NCI-H1436 treated with DMSO at 0.1 percent for 48 hours (cell line): Measurements from ENCODE around the gene TMEM198.
A peak's percentile ranks its signal among the peaks of the same experiment; 100 is the strongest.

Source experiments
- DNase-seq: peaks from one replicate; lab custom pipeline; 2025; lab: John Stamatoyannopoulos, UW

The TMEM198 gene

DNA sequence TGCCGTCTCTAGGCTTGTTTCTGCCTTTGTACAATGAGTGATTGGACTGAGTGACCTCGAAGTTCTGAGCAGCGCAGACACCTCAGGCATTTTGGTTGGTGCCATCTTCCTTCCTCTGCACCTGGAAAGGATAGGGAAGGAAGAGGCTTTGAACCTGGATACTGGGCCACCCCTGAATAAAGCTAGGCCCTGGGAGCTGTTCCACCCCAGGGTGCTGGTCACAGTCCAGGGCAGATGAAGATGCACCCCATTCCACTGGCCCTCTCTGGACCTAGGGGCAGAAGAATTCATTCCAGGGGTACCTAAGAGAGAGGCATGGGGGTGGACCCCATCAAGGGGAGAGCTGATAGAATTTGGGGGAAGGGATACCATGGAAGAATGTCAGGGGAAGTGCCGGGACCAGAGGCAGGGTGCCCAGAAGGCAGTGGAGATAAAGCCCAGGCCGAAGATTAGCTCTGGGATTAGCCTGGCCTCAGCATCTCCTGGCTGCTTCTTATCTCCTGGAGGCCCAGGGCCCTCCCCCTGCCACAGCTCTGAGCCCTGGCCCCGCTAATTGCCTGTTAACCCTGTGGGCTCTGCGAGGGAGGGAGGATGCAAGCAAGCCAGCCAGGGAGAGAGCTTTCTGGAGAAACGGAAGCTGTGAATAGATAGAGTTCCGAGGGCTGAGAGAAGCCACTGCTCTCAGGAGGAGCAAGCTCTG, 18.1 kb upstream of the TMEM198 start:
- no peak for DNase-seq

DNA sequence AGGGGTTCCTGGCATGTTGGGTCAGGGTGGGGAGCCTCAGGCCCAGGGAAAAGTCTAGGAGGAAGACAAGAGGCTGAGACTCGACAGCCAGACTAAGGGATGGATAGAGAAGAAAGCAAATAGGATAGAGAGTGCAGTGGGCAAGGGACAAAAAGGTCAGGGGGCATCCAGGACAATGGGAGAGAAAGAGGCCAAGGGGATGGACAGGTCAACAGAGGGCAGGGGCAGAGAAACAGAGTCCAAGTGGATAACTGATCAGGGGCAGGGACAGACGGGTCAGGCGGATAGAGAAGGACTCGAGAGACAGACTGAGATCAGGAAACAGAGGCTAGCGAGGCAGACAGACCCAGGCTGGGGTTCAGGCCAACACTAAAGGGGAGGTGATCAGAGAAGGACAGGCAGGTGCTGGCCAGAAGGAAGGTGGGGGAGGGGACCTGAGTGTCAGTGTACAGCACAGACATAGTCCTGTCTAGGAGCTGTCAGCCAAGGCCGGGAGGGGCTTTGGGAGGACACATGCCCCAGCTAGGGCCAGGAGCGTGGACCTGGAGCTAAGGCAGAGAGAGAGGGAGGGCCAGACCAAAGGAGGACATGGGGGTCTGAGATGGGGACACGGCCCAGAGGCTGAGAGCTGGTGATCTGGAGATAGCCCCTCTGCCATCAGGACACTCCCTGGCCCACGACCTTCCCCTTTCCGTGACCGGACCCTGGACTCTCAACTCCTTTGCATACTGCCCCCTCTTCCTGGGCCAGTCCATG, 17.3 kb upstream of the TMEM198 start:
- no peak for DNase-seq

DNA sequence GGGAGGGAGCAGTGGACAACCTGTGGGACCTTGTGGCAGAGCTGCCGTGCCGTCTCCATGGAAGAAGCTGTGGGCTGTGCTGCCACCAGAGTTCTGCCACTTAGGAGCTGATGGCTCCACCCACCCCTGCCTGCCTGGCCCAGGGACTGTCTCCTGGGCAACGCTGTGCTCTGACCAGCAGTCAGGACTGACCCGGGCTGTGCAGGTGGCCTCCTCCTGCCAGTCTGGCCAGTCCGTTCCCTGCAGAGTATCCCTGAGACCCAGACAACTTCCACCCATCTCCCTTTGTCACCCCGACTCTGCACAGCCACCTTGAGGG, 16.8 kb upstream of the TMEM198 start:
- no peak for DNase-seq

DNA sequence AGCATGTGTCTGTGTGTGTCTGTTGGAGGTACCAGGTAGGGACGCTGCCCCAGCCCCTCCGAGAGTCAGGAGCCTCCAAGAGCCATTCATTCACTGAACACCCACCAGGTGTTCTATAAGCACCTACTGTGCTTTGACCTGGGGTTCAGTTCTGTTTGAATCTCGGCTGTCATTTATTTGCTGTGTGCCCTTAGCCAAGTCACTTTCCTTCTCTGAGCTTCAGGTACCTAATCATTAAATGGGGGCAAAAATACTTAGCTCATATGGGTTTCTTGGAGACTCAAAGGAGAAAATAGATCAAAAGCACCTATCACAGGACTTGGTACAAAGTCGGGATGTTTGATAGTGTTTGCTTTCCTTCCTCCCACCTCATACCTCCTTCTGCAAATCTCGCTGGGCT, 16.4 kb upstream of the TMEM198 start:
- DNase-seq, result no peak

DNA sequence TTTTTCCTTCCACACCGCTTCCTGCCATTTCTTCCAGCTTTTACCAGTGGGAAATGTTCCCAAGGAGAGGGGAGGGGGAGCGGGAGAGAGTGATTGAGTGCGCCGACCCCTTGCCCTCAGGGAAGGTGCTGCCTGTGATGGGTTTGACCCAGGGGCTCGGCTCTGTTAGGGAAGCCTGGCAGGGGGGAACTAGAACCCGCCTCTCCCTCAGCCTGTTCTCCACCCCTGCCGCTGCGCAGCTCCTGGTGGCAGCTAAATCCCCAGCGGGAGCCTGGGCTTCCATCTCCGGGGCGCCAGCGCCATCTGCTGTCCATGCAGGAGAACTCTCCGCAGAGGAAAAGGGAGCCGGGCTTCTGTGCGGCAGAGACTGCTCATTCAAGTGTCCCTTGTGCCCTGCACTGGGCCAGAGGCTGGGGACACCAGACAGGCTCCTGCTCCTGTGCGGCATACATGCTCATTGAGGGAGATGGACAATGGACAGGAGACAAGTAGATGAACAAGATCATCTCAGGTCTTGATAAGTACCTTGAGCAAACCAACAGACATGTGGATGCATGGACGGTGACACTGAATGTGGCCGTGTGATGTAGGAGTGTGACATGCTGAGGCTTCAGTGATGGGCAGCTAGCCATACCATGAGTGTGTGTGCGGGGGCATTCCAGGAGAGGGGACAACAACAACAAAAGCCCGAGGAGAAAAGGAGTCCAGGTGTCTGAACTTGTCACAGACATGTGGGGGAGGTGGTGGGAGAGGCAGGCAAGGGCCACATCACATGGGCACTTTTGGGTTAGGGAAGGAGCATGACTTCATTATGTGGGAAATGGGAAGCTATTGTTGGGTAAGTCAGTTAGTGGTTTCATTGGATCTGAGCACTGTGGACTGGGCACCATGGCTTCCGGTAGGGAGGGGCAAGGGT, 13.5 kb upstream of the TMEM198 start:
- DNase-seq, result no peak

DNA sequence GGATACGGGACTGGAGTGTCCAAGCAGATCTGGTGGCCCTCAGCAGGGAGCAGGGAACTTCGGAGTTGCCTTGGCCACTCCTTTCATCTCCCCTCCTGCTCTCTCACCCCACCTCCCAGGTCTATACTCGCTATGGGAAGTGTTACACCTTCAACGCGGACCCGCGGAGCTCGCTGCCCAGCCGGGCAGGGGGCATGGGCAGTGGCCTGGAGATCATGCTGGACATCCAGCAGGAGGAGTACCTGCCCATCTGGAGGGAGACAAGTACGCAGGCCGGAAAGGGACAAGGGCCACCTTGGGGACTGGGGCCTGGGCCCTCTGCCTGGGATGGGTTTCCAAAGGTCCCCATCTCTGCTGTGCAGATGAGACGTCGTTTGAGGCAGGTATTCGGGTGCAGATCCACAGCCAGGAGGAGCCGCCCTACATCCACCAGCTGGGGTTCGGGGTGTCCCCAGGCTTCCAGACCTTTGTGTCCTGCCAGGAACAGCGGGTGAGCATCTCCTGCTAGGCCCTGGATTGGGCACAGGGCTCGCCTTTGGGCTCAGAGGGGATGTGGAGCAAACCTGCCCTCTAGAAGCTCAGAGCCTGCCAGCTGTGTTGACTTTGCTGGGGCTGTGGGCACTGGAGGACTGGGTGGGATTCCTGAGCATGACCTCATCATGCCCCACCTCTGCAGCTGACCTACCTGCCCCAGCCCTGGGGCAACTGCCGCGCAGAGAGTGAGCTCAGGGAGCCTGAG, 12.0 kb upstream of the TMEM198 start:
- DNase-seq, result no peak

DNA sequence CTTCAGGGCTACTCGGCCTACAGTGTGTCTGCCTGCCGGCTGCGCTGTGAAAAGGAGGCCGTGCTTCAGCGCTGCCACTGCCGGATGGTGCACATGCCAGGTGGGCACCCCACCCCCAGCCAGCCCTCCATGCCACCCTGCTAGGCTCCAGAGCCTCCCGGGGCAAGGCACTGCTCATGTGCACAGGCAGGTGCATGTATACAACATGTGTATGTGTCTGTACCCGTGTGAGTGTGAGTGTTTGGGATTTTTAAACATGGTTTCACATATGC, 11.5 kb upstream of the TMEM198 start:
- no peak for DNase-seq

DNA sequence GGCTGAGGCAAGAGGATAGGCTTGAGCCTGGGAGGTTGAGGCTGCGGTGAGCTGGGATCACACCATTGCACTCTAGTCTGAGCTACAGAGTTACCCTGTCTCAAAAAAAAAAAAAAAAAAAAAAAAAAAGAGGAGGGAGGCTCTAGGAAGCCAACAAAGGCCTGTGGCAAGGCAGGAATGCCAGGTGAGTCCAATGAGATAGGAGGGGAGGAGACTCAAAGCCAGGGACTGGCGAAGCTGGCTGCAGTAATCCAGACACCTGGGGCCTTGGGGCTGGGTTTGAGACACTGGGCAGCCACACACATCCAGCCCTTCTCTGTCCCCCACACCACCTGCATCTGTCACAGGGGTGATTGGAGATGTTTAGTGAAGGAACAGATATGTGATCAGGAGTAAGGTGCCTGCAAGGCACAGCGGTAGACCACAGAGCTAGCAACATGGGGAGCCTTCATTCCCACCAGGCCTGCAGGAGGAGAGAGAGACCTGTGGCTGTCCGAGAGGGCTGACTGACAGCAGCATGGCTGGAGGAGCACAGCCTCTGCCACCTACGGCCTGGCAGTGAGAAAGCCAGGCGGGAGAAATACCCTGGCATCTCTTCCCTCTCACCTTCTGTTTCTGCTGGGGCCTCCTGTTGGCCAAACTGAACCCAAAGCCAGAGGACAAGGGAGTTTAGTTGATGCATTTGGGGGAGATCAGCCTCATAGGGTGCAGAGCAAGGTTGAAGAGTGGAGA, 9.7 kb upstream of the TMEM198 start:
- DNase-seq, result no peak

DNA sequence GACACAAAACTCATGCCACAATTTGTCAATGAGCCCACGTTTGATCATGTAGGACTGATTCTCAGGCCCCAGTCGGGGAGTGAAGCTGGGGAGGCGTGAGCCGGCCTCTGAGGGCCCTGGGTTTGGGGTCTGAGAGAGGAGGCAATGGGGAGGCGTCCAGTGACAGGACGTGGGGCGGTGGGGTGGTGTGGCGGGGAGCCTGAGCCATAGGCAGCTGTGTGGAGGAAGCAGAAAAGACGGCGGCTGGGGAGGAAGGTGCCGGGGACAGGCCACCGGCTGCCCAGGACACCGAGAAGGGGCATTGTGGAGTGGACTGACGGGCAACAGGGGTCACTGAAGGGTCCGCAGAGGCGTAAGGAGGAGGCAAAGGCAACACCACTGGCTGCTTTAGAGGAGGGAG, 7.4 kb upstream of the TMEM198 start:
- DNase-seq, result no peak

DNA sequence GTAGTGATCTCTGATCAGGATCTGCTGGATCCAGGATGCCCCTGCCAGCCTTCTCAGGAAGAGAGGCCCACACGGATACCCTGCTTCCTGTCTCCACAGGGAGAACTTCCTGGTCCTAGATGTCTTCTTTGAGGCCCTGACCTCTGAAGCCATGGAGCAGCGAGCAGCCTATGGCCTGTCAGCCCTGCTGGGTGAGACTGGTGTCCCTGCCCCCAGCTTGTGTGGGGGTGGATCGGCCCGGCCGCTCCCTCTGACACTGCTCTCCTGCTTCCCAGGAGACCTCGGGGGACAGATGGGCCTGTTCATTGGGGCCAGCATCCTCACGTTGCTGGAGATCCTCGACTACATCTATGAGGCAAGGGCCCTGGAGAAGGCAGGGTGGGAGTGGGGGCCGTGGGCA, 6.9 kb upstream of the TMEM198 start:
- no peak for DNase-seq

DNA sequence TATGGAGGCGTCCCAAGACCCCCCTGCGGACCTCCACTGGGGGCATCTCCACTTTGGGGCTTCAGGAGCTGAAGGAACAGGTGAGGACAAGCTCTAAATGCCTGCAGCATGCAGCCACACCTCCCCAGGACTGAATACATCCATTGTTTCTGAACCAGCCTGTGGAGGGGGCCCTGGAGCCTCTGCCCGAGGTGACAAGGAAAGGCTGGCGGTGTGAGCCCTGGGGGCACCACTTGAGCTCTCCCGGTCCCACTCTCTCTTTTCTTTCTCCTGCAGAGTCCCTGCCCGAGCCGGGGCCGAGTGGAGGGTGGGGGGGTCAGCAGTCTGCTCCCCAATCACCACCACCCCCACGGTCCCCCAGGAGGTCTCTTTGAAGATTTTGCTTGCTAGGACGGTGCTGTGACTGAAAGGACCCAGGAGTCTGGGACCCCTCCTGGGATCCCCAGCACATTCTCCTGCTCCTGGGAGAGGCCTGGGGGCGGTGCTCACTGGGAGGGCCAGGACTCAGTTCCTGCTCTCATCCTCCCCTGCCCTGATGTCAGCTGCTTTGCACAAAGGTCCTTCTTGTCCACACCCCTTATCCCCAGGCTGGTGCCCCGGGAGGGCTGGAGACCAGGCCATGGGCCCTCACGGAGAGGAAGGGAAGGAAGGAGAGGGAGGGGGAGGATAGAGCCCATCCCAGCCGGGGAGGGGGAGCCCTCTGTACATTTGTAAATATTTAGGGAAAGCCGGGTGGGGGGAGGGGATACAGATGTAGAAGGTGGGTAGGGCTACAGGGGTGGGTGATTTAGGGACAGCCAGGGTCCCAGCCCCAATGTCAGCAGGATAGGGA, 6.0 kb upstream of the TMEM198 start:
- no peak for DNase-seq

DNA sequence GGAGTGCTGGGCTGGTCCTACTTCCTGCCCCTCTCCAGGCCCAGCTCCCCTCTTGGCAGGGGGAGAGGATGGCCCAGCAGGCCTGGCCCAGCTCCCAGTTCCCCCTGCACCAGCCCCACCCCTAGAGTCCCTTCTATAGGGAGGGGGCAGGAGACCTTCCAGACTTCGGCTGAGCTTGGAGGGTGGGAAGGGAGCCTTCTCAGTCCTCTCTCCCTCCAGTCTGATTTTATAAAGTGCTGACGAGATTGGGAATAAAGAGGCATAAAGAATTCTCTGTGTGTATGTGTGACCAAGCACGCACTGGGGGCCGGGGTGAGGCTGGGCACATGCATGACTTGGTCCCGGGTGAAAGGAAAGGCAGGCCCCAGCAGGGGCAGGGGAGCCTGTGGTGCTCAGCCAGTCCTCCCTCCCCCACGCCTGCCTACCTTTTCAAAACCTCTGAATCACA, 5.3 kb upstream of the TMEM198 start:
- no peak for DNase-seq

DNA sequence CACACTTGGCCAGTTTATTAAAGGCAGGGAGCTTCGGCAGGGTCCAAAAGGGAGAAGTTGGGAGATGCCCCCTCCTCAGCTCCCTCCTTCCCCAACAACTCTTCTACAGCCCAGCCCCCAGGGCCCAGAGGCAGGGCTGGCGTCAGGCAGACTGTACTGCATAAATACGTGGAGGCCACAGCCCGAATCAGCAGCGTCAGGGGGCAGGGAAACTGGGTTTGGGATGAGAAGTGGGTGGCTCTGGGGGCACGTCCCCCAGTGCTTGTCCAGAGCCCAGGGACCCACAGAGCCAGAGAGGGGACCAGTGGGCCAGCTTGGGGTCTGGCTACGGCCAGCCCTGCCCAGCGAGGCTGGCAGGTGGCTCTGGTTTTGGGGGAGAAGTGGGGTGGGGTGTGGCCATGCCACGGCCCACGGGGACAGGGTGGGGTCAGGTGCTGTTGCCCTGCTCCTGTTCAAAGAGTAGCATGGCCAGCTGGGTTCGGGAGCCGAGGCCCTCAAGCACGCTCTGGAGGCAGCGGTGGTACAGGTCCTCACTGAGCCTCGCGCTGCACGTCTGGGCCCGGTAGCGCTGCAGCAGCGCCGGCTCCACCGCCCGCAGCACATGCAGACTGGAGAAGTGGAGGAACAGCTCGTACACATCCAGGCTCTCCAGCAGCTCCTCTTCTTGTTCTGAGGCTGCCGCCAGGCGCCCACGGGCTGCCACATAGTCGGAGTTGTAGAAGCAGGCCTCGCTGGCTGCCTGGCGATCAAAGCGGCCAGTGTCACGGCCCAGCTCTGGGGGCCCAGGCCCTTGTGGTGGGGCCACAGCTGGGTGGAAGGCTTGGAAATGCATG, 4.7 kb upstream of the TMEM198 start:
- DNase-seq, result no peak

DNA sequence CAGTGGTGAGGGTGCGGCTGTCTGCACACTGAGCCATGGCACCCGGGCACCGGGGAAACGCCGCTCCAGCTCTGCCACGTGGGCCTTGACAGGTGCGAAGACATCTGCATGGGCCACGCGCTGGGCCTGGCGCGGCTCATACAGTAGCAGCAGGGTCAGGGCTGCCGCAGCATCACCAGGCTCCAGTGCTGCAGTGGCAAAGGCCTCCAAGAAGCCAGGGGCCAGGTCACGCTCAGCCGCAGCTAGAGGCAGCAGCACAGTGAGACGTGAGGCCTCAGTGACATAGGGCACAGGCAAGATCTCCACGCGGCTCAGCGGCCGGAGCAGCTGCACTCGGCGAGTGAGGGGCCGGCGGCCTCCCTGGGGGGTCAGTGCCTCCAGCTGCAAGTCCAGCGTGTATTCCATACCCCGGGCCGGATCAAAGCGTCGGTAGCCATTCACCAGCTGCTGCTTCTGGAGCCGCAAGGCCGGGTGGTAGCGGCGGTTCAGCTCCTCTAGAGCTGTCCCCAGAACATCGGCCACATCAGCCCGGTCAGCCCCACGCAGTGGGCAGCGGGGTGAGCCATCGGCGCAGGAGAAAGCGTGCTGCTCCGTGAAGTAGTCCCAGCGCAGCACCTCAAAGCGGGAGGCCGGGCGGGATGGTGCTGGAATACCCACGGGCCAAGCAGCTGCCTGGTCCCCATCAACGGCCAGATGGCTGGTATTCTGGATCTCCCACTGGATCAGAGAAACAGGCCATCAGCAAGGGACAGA, 3.7 kb upstream of the TMEM198 start:
- no peak for DNase-seq

DNA sequence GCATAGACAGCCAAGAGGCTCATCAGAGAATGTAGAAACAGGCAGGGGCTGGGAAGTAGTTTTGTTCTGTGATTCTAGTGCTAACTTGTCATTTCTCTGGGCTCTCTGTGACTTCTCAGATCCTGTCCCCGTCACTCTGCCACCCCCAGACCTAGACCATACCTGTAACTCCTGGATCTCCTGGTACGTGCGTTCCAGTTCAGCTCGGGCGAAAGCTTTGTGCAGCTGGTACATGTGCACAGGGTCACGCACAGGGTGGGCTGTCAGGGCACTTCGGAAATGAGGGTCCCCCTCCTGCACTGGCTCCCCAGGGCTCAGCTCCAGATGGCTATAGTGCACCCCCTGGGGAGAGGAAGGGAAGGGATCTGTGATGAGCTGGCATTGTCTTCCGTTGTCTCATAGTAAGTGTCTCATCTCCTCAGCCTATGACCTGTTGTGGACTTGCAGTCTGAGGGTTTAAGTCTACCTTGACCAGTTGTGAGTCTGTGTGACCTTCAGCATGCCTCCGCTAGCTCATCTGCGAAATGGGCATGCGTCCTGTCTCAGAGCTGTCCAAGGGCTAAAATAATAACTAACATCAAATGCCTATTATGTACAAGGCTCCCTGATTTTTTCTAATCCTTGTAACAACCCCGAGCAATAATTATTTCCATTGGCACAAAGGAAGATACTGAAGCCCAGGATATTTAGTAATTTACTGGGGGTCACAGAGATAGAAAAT, 2.9 kb upstream of the TMEM198 start:
- no peak for DNase-seq

DNA sequence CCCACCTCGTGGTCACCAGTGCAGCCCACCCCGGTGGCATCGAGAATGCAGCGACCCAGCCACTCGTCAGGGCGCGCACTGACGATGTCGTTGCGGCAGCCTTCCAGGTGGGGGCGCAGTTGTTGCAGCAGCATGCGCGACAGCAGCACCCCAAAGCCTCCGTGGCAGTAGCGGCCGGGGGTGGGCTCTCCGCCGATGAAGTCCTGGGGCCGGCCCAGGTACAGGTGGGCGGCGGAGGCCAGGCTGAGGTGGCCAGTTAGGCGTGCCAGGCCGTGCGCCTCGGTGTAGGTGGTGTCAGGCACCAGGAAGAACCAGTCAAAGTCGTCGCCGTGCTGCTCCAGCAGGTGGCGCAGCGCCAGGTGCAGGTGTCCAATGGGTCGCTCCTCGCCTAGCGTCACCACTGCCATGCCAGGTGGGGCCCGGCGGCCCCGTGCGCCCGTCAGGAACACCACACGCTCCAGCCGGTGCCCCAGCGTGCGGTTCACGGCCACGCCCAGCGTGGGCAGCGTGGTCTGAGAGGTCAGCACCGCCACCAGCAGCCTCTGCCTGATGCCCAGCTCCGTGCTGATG, 2.1 kb upstream of the TMEM198 start:
- peak; percentile 35 for DNase-seq

DNA sequence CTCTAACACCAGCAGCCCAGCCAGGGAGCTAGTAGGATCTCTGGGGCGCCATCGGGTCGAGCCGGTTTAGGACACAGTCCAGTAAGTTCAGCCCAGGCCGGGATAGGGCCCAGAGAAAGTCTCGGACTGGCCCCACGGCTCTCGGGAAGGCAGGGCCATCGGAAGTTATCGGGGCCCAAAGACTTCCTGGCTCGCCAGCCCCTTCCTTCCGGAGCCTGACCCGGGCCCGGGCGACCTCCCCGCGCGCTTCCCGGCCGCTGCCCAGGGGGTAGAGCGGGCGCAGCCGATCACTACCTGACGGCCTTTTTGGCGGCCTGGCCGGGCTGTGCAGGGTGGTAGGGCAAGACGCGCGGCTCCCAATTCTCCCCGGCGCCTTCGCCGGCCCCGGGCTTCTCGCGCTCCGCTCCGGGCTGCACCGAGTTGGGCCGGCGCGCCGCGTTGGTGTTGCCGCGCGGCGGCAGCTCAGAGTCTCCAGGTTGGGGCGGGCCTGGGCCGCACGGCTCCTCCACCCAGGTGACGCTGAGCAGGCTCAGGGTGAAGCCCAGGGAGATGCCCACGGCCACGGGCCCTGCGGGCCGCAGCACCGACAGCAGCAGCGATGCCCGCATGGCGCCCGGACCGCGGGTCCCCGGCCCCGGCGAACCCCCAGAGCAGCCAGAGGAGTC, 765 bp upstream of the TMEM198 start:
- no peak for DNase-seq

DNA sequence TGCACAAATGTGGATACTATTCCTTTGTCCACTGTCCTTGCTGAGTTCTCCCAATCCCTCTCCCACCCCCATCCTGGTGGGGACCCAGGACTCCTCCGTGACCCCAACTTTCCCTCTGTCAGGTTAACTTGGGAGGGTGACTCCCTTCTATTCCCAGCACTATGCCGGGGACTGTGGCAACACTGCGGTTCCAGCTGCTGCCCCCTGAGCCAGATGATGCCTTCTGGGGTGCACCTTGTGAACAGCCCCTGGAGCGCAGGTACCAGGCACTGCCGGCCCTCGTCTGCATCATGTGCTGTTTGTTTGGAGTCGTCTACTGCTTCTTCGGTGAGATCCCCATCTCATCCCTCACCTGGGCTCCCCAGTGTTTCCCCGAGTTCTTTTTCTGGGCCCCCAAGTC, 739 bp downstream of the TMEM198 start:
- no peak for DNase-seq
